Measurements from ENCODE around the gene CCL20. TPM values are rescaled to one million over a fixed set of nuclear protein-coding genes. Genes with fewer than 3 reads are reported as not detected.

Gene CCL20
- total and polyA plus RNA-seq, 2 of the 13 experiments (the other 11 are each of a cell fraction or from before 2014, with no cell fraction given), result 223 to 903 TPM

DNA sequence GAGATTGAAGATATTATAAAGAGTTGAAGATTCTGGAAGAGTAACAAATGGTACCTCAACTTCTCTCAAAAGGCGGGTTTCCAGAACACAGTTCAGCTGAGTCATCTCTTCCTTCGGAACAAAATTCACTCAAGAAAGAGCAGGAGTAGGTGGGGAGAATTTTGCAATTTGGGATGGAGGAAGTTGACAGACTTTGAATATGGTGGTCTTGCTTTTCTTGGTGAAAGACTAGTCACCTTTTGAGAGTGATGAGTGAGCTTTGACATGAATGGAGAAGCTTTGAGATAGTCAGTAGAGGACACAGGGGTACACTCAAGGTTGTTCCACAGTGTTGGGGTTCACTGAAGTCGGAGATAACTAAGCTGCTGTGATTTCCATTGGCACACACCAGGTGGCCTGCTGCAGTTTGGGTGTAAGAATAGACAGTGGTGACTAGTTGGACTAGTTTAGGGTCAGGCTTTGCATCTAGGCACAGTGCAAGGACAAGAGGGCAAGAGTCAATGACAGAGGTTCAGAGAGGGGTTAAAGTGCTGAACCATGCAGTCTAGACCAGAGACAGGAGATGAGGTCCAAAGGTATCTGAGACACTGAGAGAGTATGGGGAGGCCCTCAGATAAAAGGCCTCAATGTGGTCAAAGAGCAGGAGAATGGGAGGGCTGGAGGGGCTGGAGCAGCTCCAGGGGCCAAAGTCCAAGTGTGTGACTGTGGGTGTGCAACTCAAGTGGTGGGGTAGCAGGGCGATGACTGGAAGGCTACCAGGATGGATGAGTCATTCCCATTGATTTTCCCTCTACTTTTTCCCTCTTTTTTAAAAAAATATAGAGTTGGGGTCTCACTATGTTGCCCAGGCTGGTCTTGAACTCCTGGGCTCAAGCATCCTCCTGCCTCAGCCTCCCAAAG is 7.7 kb downstream of the CCL20 start (continued):
- TF ChIP-seq, protein P1, sequence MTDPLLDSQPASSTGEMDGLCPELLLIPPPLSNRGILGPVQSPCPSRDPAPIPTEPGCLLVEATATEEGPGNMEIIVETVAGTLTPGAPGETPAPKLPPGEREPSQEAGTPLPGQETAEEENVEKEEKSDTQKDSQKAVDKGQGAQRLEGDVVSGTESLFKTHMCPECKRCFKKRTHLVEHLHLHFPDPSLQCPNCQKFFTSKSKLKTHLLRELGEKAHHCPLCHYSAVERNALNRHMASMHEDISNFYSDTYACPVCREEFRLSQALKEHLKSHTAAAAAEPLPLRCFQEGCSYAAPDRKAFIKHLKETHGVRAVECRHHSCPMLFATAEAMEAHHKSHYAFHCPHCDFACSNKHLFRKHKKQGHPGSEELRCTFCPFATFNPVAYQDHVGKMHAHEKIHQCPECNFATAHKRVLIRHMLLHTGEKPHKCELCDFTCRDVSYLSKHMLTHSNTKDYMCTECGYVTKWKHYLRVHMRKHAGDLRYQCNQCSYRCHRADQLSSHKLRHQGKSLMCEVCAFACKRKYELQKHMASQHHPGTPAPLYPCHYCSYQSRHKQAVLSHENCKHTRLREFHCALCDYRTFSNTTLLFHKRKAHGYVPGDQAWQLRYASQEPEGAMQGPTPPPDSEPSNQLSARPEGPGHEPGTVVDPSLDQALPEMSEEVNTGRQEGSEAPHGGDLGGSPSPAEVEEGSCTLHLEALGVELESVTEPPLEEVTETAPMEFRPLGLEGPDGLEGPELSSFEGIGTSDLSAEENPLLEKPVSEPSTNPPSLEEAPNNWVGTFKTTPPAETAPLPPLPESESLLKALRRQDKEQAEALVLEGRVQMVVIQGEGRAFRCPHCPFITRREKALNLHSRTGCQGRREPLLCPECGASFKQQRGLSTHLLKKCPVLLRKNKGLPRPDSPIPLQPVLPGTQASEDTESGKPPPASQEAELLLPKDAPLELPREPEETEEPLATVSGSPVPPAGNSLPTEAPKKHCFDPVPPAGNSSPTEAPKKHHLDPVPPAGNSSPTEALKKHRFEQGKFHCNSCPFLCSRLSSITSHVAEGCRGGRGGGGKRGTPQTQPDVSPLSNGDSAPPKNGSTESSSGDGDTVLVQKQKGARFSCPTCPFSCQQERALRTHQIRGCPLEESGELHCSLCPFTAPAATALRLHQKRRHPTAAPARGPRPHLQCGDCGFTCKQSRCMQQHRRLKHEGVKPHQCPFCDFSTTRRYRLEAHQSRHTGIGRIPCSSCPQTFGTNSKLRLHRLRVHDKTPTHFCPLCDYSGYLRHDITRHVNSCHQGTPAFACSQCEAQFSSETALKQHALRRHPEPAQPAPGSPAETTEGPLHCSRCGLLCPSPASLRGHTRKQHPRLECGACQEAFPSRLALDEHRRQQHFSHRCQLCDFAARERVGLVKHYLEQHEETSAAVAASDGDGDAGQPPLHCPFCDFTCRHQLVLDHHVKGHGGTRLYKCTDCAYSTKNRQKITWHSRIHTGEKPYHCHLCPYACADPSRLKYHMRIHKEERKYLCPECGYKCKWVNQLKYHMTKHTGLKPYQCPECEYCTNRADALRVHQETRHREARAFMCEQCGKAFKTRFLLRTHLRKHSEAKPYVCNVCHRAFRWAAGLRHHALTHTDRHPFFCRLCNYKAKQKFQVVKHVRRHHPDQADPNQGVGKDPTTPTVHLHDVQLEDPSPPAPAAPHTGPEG (CRISPR knock-in tag; IDR thresholded peaks at IDR 0.05), result no peak
- TF ChIP-seq EED (CRISPR knock-in tag; IDR thresholded peaks at IDR 0.05) (no peak), CREB1 (IDR thresholded peaks at IDR 0.05) (peak; percentile 64), CREB1 (CRISPR knock-in tag; IDR thresholded peaks at IDR 0.05) (peak; percentile 82), TBP (CRISPR knock-in tag; IDR thresholded peaks at IDR 0.05) (0 out of 2 replicates have a peak, but pooled peaks have one; percentile 43), POLR2AphosphoS2 (IDR thresholded peaks at IDR 0.05; ENCODE audit: low read depth, low read length) (no peak), TBX2 (CRISPR knock-in tag; IDR thresholded peaks at IDR 0.05; ENCODE audit: borderline replicate concordance) (peak; percentile 83), ZNF513 (CRISPR knock-in tag; conservative IDR thresholded peaks at IDR 0.05) (no peak), KLF16 (CRISPR knock-in tag; IDR thresholded peaks at IDR 0.05) (peak in 1 of 2 experiments; percentile 54; a peak in 1 of 4 replicates), ZNF703 (CRISPR knock-in tag; IDR thresholded peaks at IDR 0.05; ENCODE audit: borderline replicate concordance) (no peak), MBNL3 (CRISPR knock-in tag; conservative IDR thresholded peaks at IDR 0.05) (no peak), KMT2A (CRISPR knock-in tag; IDR thresholded peaks at IDR 0.05) (no peak), ZBTB1 (CRISPR knock-in tag; IDR thresholded peaks at IDR 0.05; ENCODE audit: borderline replicate concordance) (no peak), TGIF2 (CRISPR knock-in tag; IDR thresholded peaks at IDR 0.05) (peak; percentile 75; the same call in 1 of the 2 replicates), NFE2L2 (IDR thresholded peaks at IDR 0.05; ENCODE audit: low read length) (peak; percentile 25; the same call in 1 of the 2 replicates), ZNF720 (CRISPR knock-in tag; IDR thresholded peaks at IDR 0.05) (no peak), CCAR2 (optimal IDR thresholded peaks at IDR 0.05; ENCODE audit: low read depth, low read length) (no peak)
- TF ChIP-seq, protein P2, sequence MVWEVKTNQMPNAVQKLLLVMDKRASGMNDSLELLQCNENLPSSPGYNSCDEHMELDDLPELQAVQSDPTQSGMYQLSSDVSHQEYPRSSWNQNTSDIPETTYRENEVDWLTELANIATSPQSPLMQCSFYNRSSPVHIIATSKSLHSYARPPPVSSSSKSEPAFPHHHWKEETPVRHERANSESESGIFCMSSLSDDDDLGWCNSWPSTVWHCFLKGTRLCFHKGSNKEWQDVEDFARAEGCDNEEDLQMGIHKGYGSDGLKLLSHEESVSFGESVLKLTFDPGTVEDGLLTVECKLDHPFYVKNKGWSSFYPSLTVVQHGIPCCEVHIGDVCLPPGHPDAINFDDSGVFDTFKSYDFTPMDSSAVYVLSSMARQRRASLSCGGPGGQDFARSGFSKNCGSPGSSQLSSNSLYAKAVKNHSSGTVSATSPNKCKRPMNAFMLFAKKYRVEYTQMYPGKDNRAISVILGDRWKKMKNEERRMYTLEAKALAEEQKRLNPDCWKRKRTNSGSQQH (CRISPR knock-in tag; IDR thresholded peaks at IDR 0.05; ENCODE audit: low read depth), result peak; percentile 65; the same call in 1 of the 2 replicates
